Thoracic aorta (tissue), 2 donors: ENCODE data around the gene ABLIM2. TPM values are rescaled to one million over a fixed set of nuclear protein-coding genes. Genes with fewer than 3 reads are reported as not detected.

Experiments
- ATAC-seq: fragments of 150-250 bp; one replicate; pipeline ENCODE4 v1.8.0; 2017; ENCODE audit warnings: low read depth; ENCODE audit not compliant: insufficient number of reproducible peaks, low FRiP score
- DNase-seq: peaks from one replicate; pipeline ENCODE4 v3.0.0-alpha.2; 2020; ENCODE audit warnings: low spot score
- H3K27ac ChIP-seq, 2 donors: fragments of 200-600 bp; sonication (generic); 1 replicate in 1 of 2; 2 replicates in 1 of 2; pipeline ENCODE4 v1.5.1; 2016; ENCODE audit warnings: mild to moderate bottlenecking in 2 of 2, moderate library complexity in 2 of 2
- H3K27me3 ChIP-seq: fragments of 200-600 bp; sonication (generic); replicated peaks from 2 replicates; pipeline ENCODE4 v1.6.0; 2016; ENCODE audit warnings: mild to moderate bottlenecking; ENCODE audit not compliant: insufficient read depth
- H3K36me3 ChIP-seq: fragments of 200-600 bp; sonication (generic); one replicate; pipeline ENCODE4 v1.5.1; 2016
- H3K4me1 ChIP-seq, 2 donors: fragments of 200-600 bp; sonication (generic); 1 replicate in 1 of 2; 2 replicates in 1 of 2; pipeline versions ENCODE4 v1.5.1 to v1.6.0; 2016; ENCODE audit warnings: low read depth in 2 of 2, mild to moderate bottlenecking in 1 of 2; ENCODE audit not compliant: control insufficient read depth in 1 of 2
- H3K4me3 ChIP-seq: fragments of 200-600 bp; sonication (generic); 2 replicates; pipeline ENCODE4 v1.5.1; 2016; ENCODE audit warnings: mild to moderate bottlenecking
- H3K9me3 ChIP-seq: fragments of 200-600 bp; sonication (generic); 2 replicates; pipeline ENCODE4 v1.5.1; 2016
- total RNA-seq, 2 donors: library from RNA; depleted of rRNA; stranded (reverse); fragments of >200 nt; gene quantifications; one replicate each; pipeline versions ENCODE4 v1.1.0 to v1.2.3, GENCODE V29; 2016
- TF ChIP-seq, protein P1 (sequence below): fragments of 200-600 bp; sonication (generic); IDR thresholded peaks from one replicate; pipeline ENCODE4 v1.5.1; 2019; ENCODE audit warnings: antibody characterized with exemption

The ABLIM2 gene
- total RNA-seq, 2 donors from 2014 or later, result 25.6 to 28.6 TPM

DNA sequence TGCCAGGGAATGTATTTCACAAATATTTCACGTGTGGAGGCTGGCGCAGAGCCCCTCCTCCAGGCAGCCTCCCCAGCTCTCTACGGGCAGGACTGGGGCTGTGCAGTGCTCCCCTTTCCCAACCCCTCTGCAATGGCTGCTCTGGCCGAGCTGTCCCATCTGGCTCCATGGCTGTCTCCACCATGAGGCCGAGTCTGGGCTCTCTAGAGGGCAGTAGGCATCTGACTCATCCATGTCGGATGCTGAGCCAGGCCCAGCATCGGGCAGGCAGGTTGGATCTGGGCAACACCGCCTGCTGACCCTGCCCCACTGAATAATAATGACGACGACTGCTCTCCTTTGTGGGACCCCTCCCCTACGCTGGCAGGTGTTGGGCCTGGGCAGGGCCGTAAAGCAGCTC lies 29.5 kb upstream of the ABLIM2 start:
- Histone ChIP-seq H3K4me3 (no peak overlapping the region), H3K4me1 (peaks cover 21 to 42% of the 10 kb centered on the region in 2 donors), H3K27me3 (no peaks in the 10 kb centered on the region), H3K36me3 (no peaks in the 10 kb centered on the region), H3K9me3 (no peaks in the 10 kb centered on the region), H3K27ac (no peak overlapping the region)
- TF ChIP-seq, protein P1, sequence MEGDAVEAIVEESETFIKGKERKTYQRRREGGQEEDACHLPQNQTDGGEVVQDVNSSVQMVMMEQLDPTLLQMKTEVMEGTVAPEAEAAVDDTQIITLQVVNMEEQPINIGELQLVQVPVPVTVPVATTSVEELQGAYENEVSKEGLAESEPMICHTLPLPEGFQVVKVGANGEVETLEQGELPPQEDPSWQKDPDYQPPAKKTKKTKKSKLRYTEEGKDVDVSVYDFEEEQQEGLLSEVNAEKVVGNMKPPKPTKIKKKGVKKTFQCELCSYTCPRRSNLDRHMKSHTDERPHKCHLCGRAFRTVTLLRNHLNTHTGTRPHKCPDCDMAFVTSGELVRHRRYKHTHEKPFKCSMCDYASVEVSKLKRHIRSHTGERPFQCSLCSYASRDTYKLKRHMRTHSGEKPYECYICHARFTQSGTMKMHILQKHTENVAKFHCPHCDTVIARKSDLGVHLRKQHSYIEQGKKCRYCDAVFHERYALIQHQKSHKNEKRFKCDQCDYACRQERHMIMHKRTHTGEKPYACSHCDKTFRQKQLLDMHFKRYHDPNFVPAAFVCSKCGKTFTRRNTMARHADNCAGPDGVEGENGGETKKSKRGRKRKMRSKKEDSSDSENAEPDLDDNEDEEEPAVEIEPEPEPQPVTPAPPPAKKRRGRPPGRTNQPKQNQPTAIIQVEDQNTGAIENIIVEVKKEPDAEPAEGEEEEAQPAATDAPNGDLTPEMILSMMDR, result no peak
- DNase-seq, result no peak
- no peak for ATAC-seq

- Histone ChIP-seq H3K27me3 (no peaks in the 10 kb centered on the region), H3K36me3 (no peaks in the 10 kb centered on the region), H3K9me3 (no peaks in the 10 kb centered on the region), H3K4me1 (peaks cover 18 to 38% of the 10 kb centered on the region in 2 donors), H3K4me3 (no peak overlapping the region), H3K27ac (no peak overlapping the region)
- TF ChIP-seq, protein P1, result no peak
- ATAC-seq, result no peak
- no peak for DNase-seq
These were observed 27.3 kb upstream of the ABLIM2 start for GRCh38 chr4:8185930-8186329.

DNA sequence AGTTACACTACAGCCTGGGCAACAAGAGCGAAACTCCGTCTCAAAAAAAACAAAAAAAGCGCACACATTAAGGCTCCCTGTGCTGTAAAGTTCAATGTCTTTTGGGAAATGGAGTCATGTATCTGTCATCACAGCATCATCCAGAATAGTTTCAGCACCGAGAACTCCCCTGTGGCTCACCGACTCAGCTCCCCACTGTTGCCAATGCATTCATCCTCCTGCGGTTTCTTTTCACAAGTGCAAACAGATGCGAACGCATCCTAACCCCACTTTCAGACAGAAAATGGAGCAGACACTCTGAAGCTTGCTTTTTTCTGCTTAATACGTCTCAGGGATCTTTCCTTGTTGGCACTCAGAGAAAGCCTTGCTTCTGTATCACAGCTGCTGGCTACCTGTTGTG lies 26.7 kb upstream of the ABLIM2 start:
- no peaks in the 10 kb centered on the region for H3K9me3 ChIP-seq
- no peak overlapping the region for H3K4me3 ChIP-seq
- H3K4me1 ChIP-seq, result peaks cover 12 to 31% of the 10 kb centered on the region in 2 donors
- no peak for ATAC-seq
- TF ChIP-seq, protein P1, result no peak
- no peak for DNase-seq
- H3K36me3 ChIP-seq, result no peaks in the 10 kb centered on the region
- H3K27me3 ChIP-seq, result no peaks in the 10 kb centered on the region
- H3K27ac ChIP-seq, result no peak overlapping the region

DNA sequence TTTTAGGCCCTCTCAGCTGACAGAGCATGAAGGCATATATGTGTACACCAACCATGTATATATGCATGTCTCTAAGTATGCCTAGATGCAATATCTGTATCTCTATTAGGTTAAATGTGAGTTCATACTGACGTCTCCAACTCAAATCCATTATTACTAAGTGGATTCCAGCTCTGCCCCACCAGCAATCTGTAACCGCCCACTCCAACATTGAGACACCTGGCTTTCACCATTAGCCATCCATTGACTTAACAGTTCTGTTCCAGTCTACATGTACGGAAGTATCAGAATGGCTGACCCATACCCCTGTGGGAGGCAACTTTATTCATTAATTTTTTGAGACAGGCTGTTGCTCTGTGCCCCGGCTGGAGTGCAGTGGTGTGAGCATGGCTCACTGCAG lies 25.4 kb upstream of the ABLIM2 start:
- DNase-seq (no peak), ATAC-seq (no peak)
- TF ChIP-seq, protein P1, result no peak
- no peak overlapping the region for H3K4me3 ChIP-seq
- peaks cover 8 to 19% of the 10 kb centered on the region in 2 donors for H3K4me1 ChIP-seq
- H3K36me3 ChIP-seq, result no peaks in the 10 kb centered on the region
- H3K27me3 ChIP-seq, result no peaks in the 10 kb centered on the region
- no peak overlapping the region for H3K27ac ChIP-seq
- no peaks in the 10 kb centered on the region for H3K9me3 ChIP-seq

GRCh38 chr4:8182858-8183725 lies 24.5 kb upstream of the ABLIM2 start:
- Histone ChIP-seq H3K4me3 (no peak overlapping the region), H3K9me3 (no peaks in the 10 kb centered on the region), H3K36me3 (no peaks in the 10 kb centered on the region), H3K4me1 (peaks cover 0 to 9% of the 10 kb centered on the region in 2 donors), H3K27me3 (no peaks in the 10 kb centered on the region), H3K27ac (no peak overlapping the region)
- ATAC-seq (no peak), DNase-seq (no peak)
- TF ChIP-seq, protein P1, result no peak
